GM23248 (cell line): ENCODE results near the gene FGGY.

Experiments
- EZH2 ChIP-seq: fragments of 200-600 bp; sonication (generic); IDR thresholded peaks from 2 replicates; pipeline ENCODE4 v1.6.1; 2018; ENCODE audit warnings: antibody characterized with exemption, mild to moderate bottlenecking; ENCODE audit not compliant: insufficient read depth, poor library complexity, severe bottlenecking
- EZH2phosphoT487 ChIP-seq: fragments of 200-600 bp; sonication (generic); IDR thresholded peaks from 2 replicates; pipeline ENCODE4 v1.6.1; 2018; ENCODE audit warnings: antibody characterized with exemption, moderate library complexity, mild to moderate bottlenecking, low read depth; ENCODE audit not compliant: insufficient read depth

DNA sequence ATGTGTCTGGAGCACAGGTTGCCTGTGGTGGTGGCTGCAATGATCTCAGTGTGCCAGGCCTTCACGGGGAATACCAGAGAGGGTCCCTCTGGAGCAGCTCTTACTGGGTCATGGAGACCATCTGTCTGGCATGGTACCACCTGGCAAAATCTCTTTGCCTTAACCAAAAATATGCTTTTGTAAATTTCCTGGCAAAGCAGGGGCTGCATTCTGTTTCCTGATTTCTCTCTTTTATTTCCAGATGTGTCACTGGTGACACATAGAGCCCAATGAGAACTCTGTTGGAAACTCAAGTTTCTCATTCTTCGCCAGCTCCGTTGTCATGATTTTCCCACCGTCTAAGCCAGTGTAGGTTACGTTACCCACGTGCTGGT, 136.5 kb downstream of the FGGY start:
- TF ChIP-seq EZH2 = no peak
- TF ChIP-seq EZH2phosphoT487 = no peak
